SK-N-SH treated with all-trans-retinoic acid at 6 μM for 48 hours (cell line): ENCODE measurements around the gene EXOC4.

Experiments
- ATAC-seq: fragments of 200-7000 bp; cut with Tn5 transposase; 3 replicates; pipeline ENCODE4 v1.9.1; 2020; ENCODE audit warnings: mild to moderate bottlenecking, moderate library complexity
- ARNTL ChIP-seq: fragments of 450-650 bp; formaldehyde crosslinking; IDR thresholded peaks from 2 replicates; pipeline ENCODE4 v1.5.0; 2020; ENCODE audit warnings: low read depth, mild to moderate bottlenecking, moderate library complexity, borderline replicate concordance
- BACH2 ChIP-seq: fragments of 250-450 bp; sonication (Bioruptor Pico); IDR thresholded peaks from 2 replicates; pipeline ENCODE4 v1.9.0; 2021; ENCODE audit warnings: mild to moderate bottlenecking, borderline replicate concordance
- CSDC2 ChIP-seq: fragments of 250-450 bp; sonication (Bioruptor Pico); IDR thresholded peaks from 2 replicates; pipeline ENCODE4 v1.5.0; 2020; ENCODE audit warnings: mild to moderate bottlenecking, moderate library complexity
- GLIS3 ChIP-seq: fragments of 250-450 bp; sonication (Bioruptor Pico); IDR thresholded peaks from 2 replicates; pipeline ENCODE4 v1.5.0; 2020; ENCODE audit warnings: mild to moderate bottlenecking, moderate library complexity
- ISL1 ChIP-seq: fragments of 250-450 bp; sonication (Bioruptor Pico); IDR thresholded peaks from 2 replicates; pipeline ENCODE4 v2.1.2; 2022; ENCODE audit warnings: mild to moderate bottlenecking, moderate library complexity
- PPARA ChIP-seq: fragments of 250-450 bp; sonication (Bioruptor Pico); IDR thresholded peaks from 2 replicates; pipeline ENCODE4 v1.5.0; 2020; ENCODE audit warnings: mild to moderate bottlenecking, borderline replicate concordance
- RARB ChIP-seq: fragments of 250-450 bp; sonication (Bioruptor Pico); IDR thresholded peaks from 2 replicates; pipeline ENCODE4 v1.8.0; 2021; ENCODE audit warnings: mild to moderate bottlenecking, moderate library complexity
- SNAI2 ChIP-seq: fragments of 250-450 bp; sonication (Bioruptor Pico); IDR thresholded peaks from 2 replicates; pipeline ENCODE4 v1.5.0; 2020; ENCODE audit warnings: mild to moderate bottlenecking, moderate library complexity
- TCF4 ChIP-seq: fragments of 250-450 bp; sonication (Bioruptor Pico); IDR thresholded peaks from 2 replicates; pipeline ENCODE4 v1.8.0; 2021; ENCODE audit warnings: mild to moderate bottlenecking, moderate library complexity, borderline replicate concordance
- TOX ChIP-seq: fragments of 250-450 bp; sonication (Bioruptor Pico); IDR thresholded peaks from 2 replicates; pipeline ENCODE4 v1.8.0; 2021; ENCODE audit warnings: mild to moderate bottlenecking, moderate library complexity, borderline replicate concordance
- ZC3H10 ChIP-seq: fragments of 250-450 bp; sonication (Bioruptor Pico); IDR thresholded peaks from 2 replicates; pipeline ENCODE4 v1.5.1; 2021; ENCODE audit warnings: mild to moderate bottlenecking, moderate library complexity
- ZFP30 ChIP-seq: fragments of 450-650 bp; formaldehyde crosslinking; IDR thresholded peaks from 2 replicates; pipeline ENCODE4 v1.5.0; 2022; ENCODE audit warnings: mild to moderate bottlenecking, moderate library complexity
- ZNF565 ChIP-seq: fragments of 450-650 bp; formaldehyde crosslinking; conservative IDR thresholded peaks from 2 replicates; pipeline ENCODE4 v1.5.0; 2020; ENCODE audit warnings: low read depth, mild to moderate bottlenecking, moderate library complexity
- ZNF70 ChIP-seq: fragments of 450-650 bp; formaldehyde crosslinking; IDR thresholded peaks from 2 replicates; pipeline ENCODE4 v1.5.0; 2020; ENCODE audit warnings: mild to moderate bottlenecking, moderate library complexity
- ZNF8 ChIP-seq: fragments of 450-650 bp; formaldehyde crosslinking; IDR thresholded peaks from 2 replicates; pipeline ENCODE4 v1.5.0; 2020; ENCODE audit warnings: mild to moderate bottlenecking, moderate library complexity
- TF ChIP-seq, protein P1 (sequence below): fragments of 250-450 bp; sonication (Bioruptor Pico); IDR thresholded peaks from 2 replicates; pipeline ENCODE4 v1.8.0; 2021; ENCODE audit warnings: low read depth, mild to moderate bottlenecking, moderate library complexity, borderline replicate concordance
- TF ChIP-seq, protein P2 (sequence below): fragments of 250-450 bp; sonication (Bioruptor Pico); IDR thresholded peaks from 2 replicates; pipeline ENCODE4 v1.5.1; 2021; ENCODE audit warnings: mild to moderate bottlenecking, moderate library complexity
- TF ChIP-seq, protein P3 (sequence below): fragments of 250-450 bp; sonication (Bioruptor Pico); IDR thresholded peaks from 2 replicates; pipeline ENCODE4 v1.5.1; 2020; ENCODE audit warnings: low read depth, mild to moderate bottlenecking, moderate library complexity
- TF ChIP-seq, protein P4 (sequence below): fragments of 250-450 bp; sonication (Bioruptor Pico); IDR thresholded peaks from 2 replicates; pipeline ENCODE4 v1.5.0; 2020; ENCODE audit warnings: mild to moderate bottlenecking, moderate library complexity
- TF ChIP-seq, protein P5 (sequence below): fragments of 250-450 bp; sonication (Bioruptor Pico); IDR thresholded peaks from 2 replicates; pipeline ENCODE4 v1.8.0; 2020; ENCODE audit warnings: mild to moderate bottlenecking, moderate library complexity, borderline replicate concordance

Gene EXOC4

DNA sequence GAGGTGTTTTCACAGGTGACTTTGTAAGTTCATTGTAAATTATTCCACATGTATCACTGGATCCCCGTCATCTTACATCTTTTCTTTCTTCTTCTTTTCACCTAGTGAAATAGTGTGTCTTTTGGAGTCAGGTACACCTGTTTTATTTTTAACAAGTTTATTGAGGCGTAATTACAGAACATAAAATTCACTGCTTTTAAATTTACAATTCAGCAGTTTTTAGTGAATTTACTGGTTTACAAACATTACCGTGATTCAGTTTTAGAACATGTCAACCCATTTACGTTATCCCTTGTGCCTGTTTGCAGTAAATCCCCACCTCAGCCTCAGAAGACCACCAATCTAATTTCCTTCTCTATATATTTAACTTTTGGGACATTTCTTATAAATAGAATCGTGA is 256.9 kb downstream of the EXOC4 start:
- no peak for TF ChIP-seq ZNF8 (CRISPR knock-in tag)
- TF ChIP-seq, all 23 proteins: peak for 0
- ATAC-seq: no peak

DNA sequence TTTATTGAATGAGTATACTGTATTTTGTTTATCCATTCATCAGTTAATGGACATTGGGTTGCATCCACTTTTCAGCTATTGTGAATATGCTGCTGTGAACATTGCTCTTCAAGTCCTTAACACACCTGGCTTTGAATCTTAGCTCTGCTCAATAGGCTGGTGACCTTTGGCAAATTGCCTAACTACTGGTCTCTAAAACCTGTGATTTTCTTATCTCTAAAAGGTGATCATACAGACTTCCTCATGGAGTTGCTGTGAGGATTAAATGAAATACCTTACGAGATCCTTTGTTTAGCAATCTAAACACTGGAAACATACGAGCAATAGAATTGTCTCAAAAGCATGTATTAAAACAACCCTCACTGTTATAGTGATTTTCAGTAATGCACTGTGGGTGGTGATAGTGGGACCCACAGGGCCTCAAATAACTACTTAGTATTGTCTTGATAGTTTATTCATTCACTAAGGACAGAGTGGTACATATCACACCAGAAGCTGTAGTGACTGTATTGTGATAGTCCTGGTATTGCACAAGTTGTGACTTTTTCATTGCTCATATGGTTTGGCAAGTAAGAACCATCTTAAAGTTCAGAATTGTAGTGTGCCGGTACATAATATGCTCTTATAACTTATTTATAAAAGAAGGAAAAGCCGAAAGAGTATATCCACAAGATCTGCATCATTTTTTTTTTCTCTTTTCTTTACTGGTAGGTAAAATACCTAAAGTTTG is 257.6 kb downstream of the EXOC4 start:
- TF ChIP-seq, protein P1, sequence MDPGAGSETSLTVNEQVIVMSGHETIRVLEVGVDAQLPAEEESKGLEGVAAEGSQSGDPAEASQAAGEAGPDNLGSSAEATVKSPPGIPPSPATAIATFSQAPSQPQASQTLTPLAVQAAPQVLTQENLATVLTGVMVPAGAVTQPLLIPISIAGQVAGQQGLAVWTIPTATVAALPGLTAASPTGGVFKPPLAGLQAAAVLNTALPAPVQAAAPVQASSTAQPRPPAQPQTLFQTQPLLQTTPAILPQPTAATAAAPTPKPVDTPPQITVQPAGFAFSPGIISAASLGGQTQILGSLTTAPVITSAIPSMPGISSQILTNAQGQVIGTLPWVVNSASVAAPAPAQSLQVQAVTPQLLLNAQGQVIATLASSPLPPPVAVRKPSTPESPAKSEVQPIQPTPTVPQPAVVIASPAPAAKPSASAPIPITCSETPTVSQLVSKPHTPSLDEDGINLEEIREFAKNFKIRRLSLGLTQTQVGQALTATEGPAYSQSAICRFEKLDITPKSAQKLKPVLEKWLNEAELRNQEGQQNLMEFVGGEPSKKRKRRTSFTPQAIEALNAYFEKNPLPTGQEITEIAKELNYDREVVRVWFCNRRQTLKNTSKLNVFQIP (CRISPR knock-in tag): no peak
- TF ChIP-seq BACH2 (no peak), ARNTL (no peak)
- ATAC-seq: no peak

DNA sequence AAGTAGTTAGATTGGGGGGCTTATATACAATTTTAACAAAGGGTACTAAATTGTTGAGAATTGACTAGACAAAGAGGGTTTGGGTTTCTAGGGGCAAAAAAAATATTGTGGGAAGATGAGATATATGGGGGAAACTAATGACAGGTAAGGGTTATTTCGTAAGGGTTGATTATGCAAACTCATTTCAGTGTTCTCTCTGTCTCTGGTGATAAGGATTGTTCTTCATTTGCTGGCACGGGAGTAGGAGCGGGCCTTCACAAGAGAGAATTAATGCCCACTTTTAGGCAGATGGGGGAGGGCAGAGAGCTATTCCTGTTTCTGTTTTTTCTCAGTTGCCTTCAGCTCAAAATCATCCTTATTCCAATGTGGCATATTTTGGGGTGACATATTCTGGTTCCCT is 258.4 kb downstream of the EXOC4 start:
- TF ChIP-seq TOX (CRISPR knock-in tag) (no peak), ZFP30 (CRISPR knock-in tag) (no peak), TCF4 (CRISPR knock-in tag) (no peak), ZNF8 (CRISPR knock-in tag) (no peak), ZC3H10 (CRISPR knock-in tag) (no peak), ARNTL (no peak), CSDC2 (CRISPR knock-in tag) (no peak)
- TF ChIP-seq, protein P2, sequence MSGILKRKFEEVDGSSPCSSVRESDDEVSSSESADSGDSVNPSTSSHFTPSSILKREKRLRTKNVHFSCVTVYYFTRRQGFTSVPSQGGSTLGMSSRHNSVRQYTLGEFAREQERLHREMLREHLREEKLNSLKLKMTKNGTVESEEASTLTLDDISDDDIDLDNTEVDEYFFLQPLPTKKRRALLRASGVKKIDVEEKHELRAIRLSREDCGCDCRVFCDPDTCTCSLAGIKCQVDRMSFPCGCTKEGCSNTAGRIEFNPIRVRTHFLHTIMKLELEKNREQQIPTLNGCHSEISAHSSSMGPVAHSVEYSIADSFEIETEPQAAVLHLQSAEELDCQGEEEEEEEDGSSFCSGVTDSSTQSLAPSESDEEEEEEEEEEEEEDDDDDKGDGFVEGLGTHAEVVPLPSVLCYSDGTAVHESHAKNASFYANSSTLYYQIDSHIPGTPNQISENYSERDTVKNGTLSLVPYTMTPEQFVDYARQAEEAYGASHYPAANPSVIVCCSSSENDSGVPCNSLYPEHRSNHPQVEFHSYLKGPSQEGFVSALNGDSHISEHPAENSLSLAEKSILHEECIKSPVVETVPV (CRISPR knock-in tag): no peak
- ATAC-seq: no peak

DNA sequence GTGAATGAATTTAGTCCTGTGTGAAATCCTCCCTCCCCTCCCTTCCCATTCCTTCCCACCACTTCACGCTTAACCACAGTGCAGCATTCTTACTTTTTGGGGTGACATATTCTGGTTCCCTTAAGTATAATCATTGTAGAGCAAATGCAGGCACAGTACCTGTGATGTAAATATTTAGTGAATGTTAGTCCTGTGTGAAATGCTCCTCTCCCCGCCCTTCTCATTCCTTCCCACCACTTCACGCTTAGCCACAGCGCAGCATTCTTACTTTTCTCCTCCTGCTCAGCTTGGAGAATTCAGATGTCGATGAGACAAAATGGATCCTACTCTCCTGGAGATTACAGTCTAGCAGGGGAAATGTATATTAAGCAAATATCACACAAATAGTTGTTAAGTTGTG is 258.8 kb downstream of the EXOC4 start:
- TF ChIP-seq, protein P3, sequence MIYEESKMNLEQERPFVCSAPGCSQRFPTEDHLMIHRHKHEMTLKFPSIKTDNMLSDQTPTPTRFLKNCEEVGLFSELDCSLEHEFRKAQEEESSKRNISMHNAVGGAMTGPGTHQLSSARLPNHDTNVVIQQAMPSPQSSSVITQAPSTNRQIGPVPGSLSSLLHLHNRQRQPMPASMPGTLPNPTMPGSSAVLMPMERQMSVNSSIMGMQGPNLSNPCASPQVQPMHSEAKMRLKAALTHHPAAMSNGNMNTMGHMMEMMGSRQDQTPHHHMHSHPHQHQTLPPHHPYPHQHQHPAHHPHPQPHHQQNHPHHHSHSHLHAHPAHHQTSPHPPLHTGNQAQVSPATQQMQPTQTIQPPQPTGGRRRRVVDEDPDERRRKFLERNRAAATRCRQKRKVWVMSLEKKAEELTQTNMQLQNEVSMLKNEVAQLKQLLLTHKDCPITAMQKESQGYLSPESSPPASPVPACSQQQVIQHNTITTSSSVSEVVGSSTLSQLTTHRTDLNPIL (CRISPR knock-in tag): no peak
- TF ChIP-seq ZFP30 (CRISPR knock-in tag): no peak
- no peak for TF ChIP-seq RARB (CRISPR knock-in tag)
- TF ChIP-seq BACH2: no peak
- TF ChIP-seq, protein P4, sequence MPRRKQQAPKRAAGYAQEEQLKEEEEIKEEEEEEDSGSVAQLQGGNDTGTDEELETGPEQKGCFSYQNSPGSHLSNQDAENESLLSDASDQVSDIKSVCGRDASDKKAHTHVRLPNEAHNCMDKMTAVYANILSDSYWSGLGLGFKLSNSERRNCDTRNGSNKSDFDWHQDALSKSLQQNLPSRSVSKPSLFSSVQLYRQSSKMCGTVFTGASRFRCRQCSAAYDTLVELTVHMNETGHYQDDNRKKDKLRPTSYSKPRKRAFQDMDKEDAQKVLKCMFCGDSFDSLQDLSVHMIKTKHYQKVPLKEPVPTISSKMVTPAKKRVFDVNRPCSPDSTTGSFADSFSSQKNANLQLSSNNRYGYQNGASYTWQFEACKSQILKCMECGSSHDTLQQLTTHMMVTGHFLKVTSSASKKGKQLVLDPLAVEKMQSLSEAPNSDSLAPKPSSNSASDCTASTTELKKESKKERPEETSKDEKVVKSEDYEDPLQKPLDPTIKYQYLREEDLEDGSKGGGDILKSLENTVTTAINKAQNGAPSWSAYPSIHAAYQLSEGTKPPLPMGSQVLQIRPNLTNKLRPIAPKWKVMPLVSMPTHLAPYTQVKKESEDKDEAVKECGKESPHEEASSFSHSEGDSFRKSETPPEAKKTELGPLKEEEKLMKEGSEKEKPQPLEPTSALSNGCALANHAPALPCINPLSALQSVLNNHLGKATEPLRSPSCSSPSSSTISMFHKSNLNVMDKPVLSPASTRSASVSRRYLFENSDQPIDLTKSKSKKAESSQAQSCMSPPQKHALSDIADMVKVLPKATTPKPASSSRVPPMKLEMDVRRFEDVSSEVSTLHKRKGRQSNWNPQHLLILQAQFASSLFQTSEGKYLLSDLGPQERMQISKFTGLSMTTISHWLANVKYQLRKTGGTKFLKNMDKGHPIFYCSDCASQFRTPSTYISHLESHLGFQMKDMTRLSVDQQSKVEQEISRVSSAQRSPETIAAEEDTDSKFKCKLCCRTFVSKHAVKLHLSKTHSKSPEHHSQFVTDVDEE (CRISPR knock-in tag): no peak
- TF ChIP-seq, protein P1 (CRISPR knock-in tag): no peak
- no peak for TF ChIP-seq ZNF70 (CRISPR knock-in tag)
- TF ChIP-seq ZNF565: no peak
- TF ChIP-seq PPARA (CRISPR knock-in tag): no peak
- TF ChIP-seq ZC3H10 (CRISPR knock-in tag): no peak
- no peak for TF ChIP-seq SNAI2 (CRISPR knock-in tag)
- TF ChIP-seq GLIS3 (CRISPR knock-in tag): no peak
- TF ChIP-seq, protein P5, sequence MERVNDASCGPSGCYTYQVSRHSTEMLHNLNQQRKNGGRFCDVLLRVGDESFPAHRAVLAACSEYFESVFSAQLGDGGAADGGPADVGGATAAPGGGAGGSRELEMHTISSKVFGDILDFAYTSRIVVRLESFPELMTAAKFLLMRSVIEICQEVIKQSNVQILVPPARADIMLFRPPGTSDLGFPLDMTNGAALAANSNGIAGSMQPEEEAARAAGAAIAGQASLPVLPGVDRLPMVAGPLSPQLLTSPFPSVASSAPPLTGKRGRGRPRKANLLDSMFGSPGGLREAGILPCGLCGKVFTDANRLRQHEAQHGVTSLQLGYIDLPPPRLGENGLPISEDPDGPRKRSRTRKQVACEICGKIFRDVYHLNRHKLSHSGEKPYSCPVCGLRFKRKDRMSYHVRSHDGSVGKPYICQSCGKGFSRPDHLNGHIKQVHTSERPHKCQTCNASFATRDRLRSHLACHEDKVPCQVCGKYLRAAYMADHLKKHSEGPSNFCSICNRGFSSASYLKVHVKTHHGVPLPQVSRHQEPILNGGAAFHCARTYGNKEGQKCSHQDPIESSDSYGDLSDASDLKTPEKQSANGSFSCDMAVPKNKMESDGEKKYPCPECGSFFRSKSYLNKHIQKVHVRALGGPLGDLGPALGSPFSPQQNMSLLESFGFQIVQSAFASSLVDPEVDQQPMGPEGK (CRISPR knock-in tag): no peak
- TF ChIP-seq ARNTL: no peak
- TF ChIP-seq ISL1 (CRISPR knock-in tag): no peak
- TF ChIP-seq, protein P2 (CRISPR knock-in tag): no peak
- no peak for ATAC-seq
